K562 (cell line): Measurements from ENCODE around the gene HNF4A. TPM values are rescaled to one million over a fixed set of nuclear protein-coding genes. Genes with fewer than 3 reads are reported as not detected.

Experiments used
- microRNA-seq: library from miRNA; unstranded; fragments of <30 nt; microRNA quantifications from one replicate; pipeline ENCODE4, GENCODE V29; 2018; ENCODE audit warnings: borderline microRNAs expressed
- polyA plus RNA-seq, 8 experiments: library from polyadenylated mRNA; depleted of rRNA in 4 of 8; stranded (reverse) in 5 of 8; unstranded in 3 of 8; fragments of >200 nt; fragmentation: Nextera tagmentation in 2 of 8; fragmentation: Illumina TruSeq in 1 of 8; extraction: Ambion mirVana in 2 of 8; extraction: Trizol in 1 of 8; gene quantifications; 2 replicates each; pipeline versions ENCODE4 v1.2.1 to v1.2.3, GENCODE V29; 2011 to 2014; ENCODE audit warnings: inconsistent platforms in 1 of 8, missing spikeins in 1 of 8
- small RNA-seq: library from RNA; depleted of rRNA; stranded (forward); fragments of <200 nt; gene quantifications from one replicate; pipeline ENCODE3, GENCODE V24; 2014
- total RNA-seq, 7 experiments: library from RNA; depleted of rRNA in 6 of 7; stranded (reverse); fragments of >200 nt in 6 of 7; fragmentation: Illumina TruSeq in 2 of 7; extraction: Trizol in 2 of 7; gene quantifications; 2 replicates each; pipeline versions ENCODE4 v1.2.1 to v1.2.3, GENCODE V29; 2011 to 2021; ENCODE audit warnings: low replicate concordance in 1 of 7

Gene HNF4A
- total and polyA plus RNA-seq, 9 of the 15 experiments (the other 6 are each of a cell fraction or from before 2014, with no cell fraction given), result 0.03 to 0.27 (median 0.08) TPM; not detected in 5

Small RNA genes lying within 50 kb of the gene (microRNA-seq; reads per million reads assigned to microRNA genes)
- not detected for gene MIR3646

Small RNA genes lying within 50 kb of the gene (small RNA-seq; reads per million reads assigned to genes)
- gene MIR3646 (not detected), gene RF00019 (not detected), gene RPL37AP1 (0.66 reads per million, percentile 39 among the genes with 10 or more reads in this experiment)

Other genes starting within 250 kb of the HNF4A start
Only the 7 nearest of the 8 such genes appear.
- not detected in 2 replicates for gene JPH2, start 168.5 kb upstream of the HNF4A start, total RNA-seq (2014; rRNA removed)
- not detected in 2 replicates for gene JPH2, start 168.5 kb upstream of the HNF4A start, total RNA-seq (2014; rRNA removed; fragmentation: Illumina TruSeq; extraction: Trizol)
- gene JPH2, start 168.5 kb upstream of the HNF4A start, total RNA-seq (2015; rRNA removed; fragmentation: Illumina TruSeq; extraction: Trizol), result not detected in 2 replicates
- gene JPH2, start 168.5 kb upstream of the HNF4A start, total RNA-seq (2021), result not detected in 2 replicates
- not detected in 2 replicates for gene JPH2, start 168.5 kb upstream of the HNF4A start, polyA plus RNA-seq (2011; rRNA removed)
- not detected in 2 replicates for gene JPH2, start 168.5 kb upstream of the HNF4A start, polyA plus RNA-seq (2014; fragmentation: Illumina TruSeq; extraction: Trizol)
- not detected for gene JPH2, start 168.5 kb upstream of the HNF4A start, polyA plus RNA-seq (2014; fragmentation: Nextera tagmentation; extraction: Ambion mirVana)
- gene JPH2, start 168.5 kb upstream of the HNF4A start, polyA plus RNA-seq (2014; rRNA removed), result not detected in 2 replicates
- 15.5 and 15.6 TPM in 2 replicates for gene OSER1, start 144.9 kb upstream of the HNF4A start, total RNA-seq (2014; rRNA removed)
- 19.6 and 25.5 TPM in 2 replicates for gene OSER1, start 144.9 kb upstream of the HNF4A start, total RNA-seq (2014; rRNA removed; fragmentation: Illumina TruSeq; extraction: Trizol)
- 19.4 and 19.9 TPM in 2 replicates for gene OSER1, start 144.9 kb upstream of the HNF4A start, total RNA-seq (2015; rRNA removed; fragmentation: Illumina TruSeq; extraction: Trizol)
- 19.0 and 20.4 TPM in 2 replicates for gene OSER1, start 144.9 kb upstream of the HNF4A start, total RNA-seq (2021)
- gene OSER1, start 144.9 kb upstream of the HNF4A start, polyA plus RNA-seq (2011; rRNA removed), result 37.3 and 43.9 TPM in 2 replicates
- 23.6 and 25.4 TPM in 2 replicates for gene OSER1, start 144.9 kb upstream of the HNF4A start, polyA plus RNA-seq (2014; fragmentation: Illumina TruSeq; extraction: Trizol)
- gene OSER1, start 144.9 kb upstream of the HNF4A start, polyA plus RNA-seq (2014; fragmentation: Nextera tagmentation; extraction: Ambion mirVana), result 10 to 100 TPM; 54.8 to 57.3 TPM
- gene OSER1, start 144.9 kb upstream of the HNF4A start, polyA plus RNA-seq (2014; rRNA removed), result 19.7 and 21.7 TPM in 2 replicates
- gene GDAP1L1, start 108.4 kb upstream of the HNF4A start, total RNA-seq (2014; rRNA removed), result not detected in 2 replicates
- not detected in 2 replicates for gene GDAP1L1, start 108.4 kb upstream of the HNF4A start, total RNA-seq (2014; rRNA removed; fragmentation: Illumina TruSeq; extraction: Trizol)
- not detected in 2 replicates for gene GDAP1L1, start 108.4 kb upstream of the HNF4A start, total RNA-seq (2015; rRNA removed; fragmentation: Illumina TruSeq; extraction: Trizol)
- gene GDAP1L1, start 108.4 kb upstream of the HNF4A start, total RNA-seq (2021), result 0.31 and 0.34 TPM in 2 replicates
- not detected in 2 replicates for gene GDAP1L1, start 108.4 kb upstream of the HNF4A start, polyA plus RNA-seq (2011; rRNA removed)
- gene GDAP1L1, start 108.4 kb upstream of the HNF4A start, polyA plus RNA-seq (2014; fragmentation: Illumina TruSeq; extraction: Trizol), result 0.06 TPM in 1 of 2 replicates, not detected in the other
- under 1 TPM in 1 of 2 experiments, not detected in 1; 0.07 TPM for gene GDAP1L1, start 108.4 kb upstream of the HNF4A start, polyA plus RNA-seq (2014; fragmentation: Nextera tagmentation; extraction: Ambion mirVana)
- gene GDAP1L1, start 108.4 kb upstream of the HNF4A start, polyA plus RNA-seq (2014; rRNA removed), result 0.40 and 0.53 TPM in 2 replicates
- gene FITM2, start 44.5 kb upstream of the HNF4A start, total RNA-seq (2014; rRNA removed), result 1.5 and 2.0 TPM in 2 replicates
- gene FITM2, start 44.5 kb upstream of the HNF4A start, total RNA-seq (2014; rRNA removed; fragmentation: Illumina TruSeq; extraction: Trizol), result 1.9 and 2.3 TPM in 2 replicates
- gene FITM2, start 44.5 kb upstream of the HNF4A start, total RNA-seq (2015; rRNA removed; fragmentation: Illumina TruSeq; extraction: Trizol), result 1.8 TPM in 2 replicates
- gene FITM2, start 44.5 kb upstream of the HNF4A start, total RNA-seq (2021), result 2.0 and 2.3 TPM in 2 replicates
- 1.0 and 1.4 TPM in 2 replicates for gene FITM2, start 44.5 kb upstream of the HNF4A start, polyA plus RNA-seq (2011; rRNA removed)
- gene FITM2, start 44.5 kb upstream of the HNF4A start, polyA plus RNA-seq (2014; fragmentation: Illumina TruSeq; extraction: Trizol), result 2.5 and 2.8 TPM in 2 replicates
- gene FITM2, start 44.5 kb upstream of the HNF4A start, polyA plus RNA-seq (2014; fragmentation: Nextera tagmentation; extraction: Ambion mirVana), result under 1 TPM; 0.64 to 0.87 TPM
- gene FITM2, start 44.5 kb upstream of the HNF4A start, polyA plus RNA-seq (2014; rRNA removed), result 2.0 and 2.2 TPM in 2 replicates
- gene R3HDML, start 18.7 kb upstream of the HNF4A start, total RNA-seq (2014; rRNA removed), result not detected in 2 replicates
- gene R3HDML, start 18.7 kb upstream of the HNF4A start, total RNA-seq (2014; rRNA removed; fragmentation: Illumina TruSeq; extraction: Trizol), result not detected in 2 replicates
- not detected in 2 replicates for gene R3HDML, start 18.7 kb upstream of the HNF4A start, total RNA-seq (2015; rRNA removed; fragmentation: Illumina TruSeq; extraction: Trizol)
- gene R3HDML, start 18.7 kb upstream of the HNF4A start, total RNA-seq (2021), result not detected in 2 replicates
- gene R3HDML, start 18.7 kb upstream of the HNF4A start, polyA plus RNA-seq (2011; rRNA removed), result not detected in 2 replicates
- gene R3HDML, start 18.7 kb upstream of the HNF4A start, polyA plus RNA-seq (2014; fragmentation: Illumina TruSeq; extraction: Trizol), result not detected in 2 replicates
- gene R3HDML, start 18.7 kb upstream of the HNF4A start, polyA plus RNA-seq (2014; fragmentation: Nextera tagmentation; extraction: Ambion mirVana), result not detected
- not detected in 2 replicates for gene R3HDML, start 18.7 kb upstream of the HNF4A start, polyA plus RNA-seq (2014; rRNA removed)
- 1.7 and 2.3 TPM in 2 replicates for gene TTPAL, start 120.2 kb downstream of the HNF4A start, total RNA-seq (2014; rRNA removed)
- 3.7 and 3.8 TPM in 2 replicates for gene TTPAL, start 120.2 kb downstream of the HNF4A start, total RNA-seq (2014; rRNA removed; fragmentation: Illumina TruSeq; extraction: Trizol)
- gene TTPAL, start 120.2 kb downstream of the HNF4A start, total RNA-seq (2015; rRNA removed; fragmentation: Illumina TruSeq; extraction: Trizol), result 2.8 and 3.4 TPM in 2 replicates
- gene TTPAL, start 120.2 kb downstream of the HNF4A start, total RNA-seq (2021), result 6.6 and 7.0 TPM in 2 replicates
- gene TTPAL, start 120.2 kb downstream of the HNF4A start, polyA plus RNA-seq (2011; rRNA removed), result 1.8 and 1.9 TPM in 2 replicates
- 4.2 and 4.6 TPM in 2 replicates for gene TTPAL, start 120.2 kb downstream of the HNF4A start, polyA plus RNA-seq (2014; fragmentation: Illumina TruSeq; extraction: Trizol)
- 1 to 10 TPM; 1.1 to 1.5 TPM for gene TTPAL, start 120.2 kb downstream of the HNF4A start, polyA plus RNA-seq (2014; fragmentation: Nextera tagmentation; extraction: Ambion mirVana)
- 2.6 and 2.9 TPM in 2 replicates for gene TTPAL, start 120.2 kb downstream of the HNF4A start, polyA plus RNA-seq (2014; rRNA removed)
- 24.7 and 26.4 TPM in 2 replicates for gene SERINC3, start 166.4 kb downstream of the HNF4A start, total RNA-seq (2014; rRNA removed)
- 40.2 and 47.5 TPM in 2 replicates for gene SERINC3, start 166.4 kb downstream of the HNF4A start, total RNA-seq (2014; rRNA removed; fragmentation: Illumina TruSeq; extraction: Trizol)
- gene SERINC3, start 166.4 kb downstream of the HNF4A start, total RNA-seq (2015; rRNA removed; fragmentation: Illumina TruSeq; extraction: Trizol), result 32.5 and 34.7 TPM in 2 replicates
- gene SERINC3, start 166.4 kb downstream of the HNF4A start, total RNA-seq (2021), result 43.1 and 48.8 TPM in 2 replicates
- gene SERINC3, start 166.4 kb downstream of the HNF4A start, polyA plus RNA-seq (2011; rRNA removed), result 107 and 130 TPM in 2 replicates
- 55.6 and 58.3 TPM in 2 replicates for gene SERINC3, start 166.4 kb downstream of the HNF4A start, polyA plus RNA-seq (2014; fragmentation: Illumina TruSeq; extraction: Trizol)
- gene SERINC3, start 166.4 kb downstream of the HNF4A start, polyA plus RNA-seq (2014; fragmentation: Nextera tagmentation; extraction: Ambion mirVana), result 10 to 100 TPM; 73.1 to 93.2 TPM
- gene SERINC3, start 166.4 kb downstream of the HNF4A start, polyA plus RNA-seq (2014; rRNA removed), result 34.7 and 38.6 TPM in 2 replicates